H9 (cell line): ENCODE results near the gene SRP54. TPM values are rescaled to one million over a fixed set of nuclear protein-coding genes. Genes with fewer than 3 reads are reported as not detected.
"Not testable (repeated sequence)": the region's sequence is repeated elsewhere in the genome, so short reads cannot be mapped to it uniquely, and the experiment has no call there.

Experiments used
- DNase-seq: peaks from one replicate; pipeline ENCODE4 v3.0.0-alpha.2; 2017
- H2AFZ ChIP-seq: one replicate; pipeline ENCODE4 v1.6.1; 2013; ENCODE audit warnings: mild to moderate bottlenecking, low read length, control low read depth, moderate library complexity
- H2AK5ac ChIP-seq: 2 replicates; pipeline ENCODE4 v1.6.1; 2013; ENCODE audit warnings: low read length, control low read depth, mixed read lengths; ENCODE audit not compliant: insufficient read length
- H2BK120ac ChIP-seq: one replicate; pipeline ENCODE4 v1.6.1; 2013; ENCODE audit warnings: low read depth, mild to moderate bottlenecking, low read length, control low read depth, inconsistent platforms; ENCODE audit not compliant: poor library complexity, severe bottlenecking
- H2BK12ac ChIP-seq: 2 replicates; pipeline ENCODE4 v1.6.1; 2013; ENCODE audit warnings: low read length, control low read depth, mixed read lengths, low read depth; ENCODE audit not compliant: insufficient read length
- H2BK15ac ChIP-seq: 2 replicates; pipeline ENCODE4 v1.6.1; 2013; ENCODE audit warnings: low read depth, low read length, control low read depth
- H2BK20ac ChIP-seq: one replicate; pipeline ENCODE4 v1.6.1; 2013; ENCODE audit warnings: low read depth, mild to moderate bottlenecking, low read length, control low read depth, inconsistent platforms; ENCODE audit not compliant: poor library complexity, severe bottlenecking
- H2BK5ac ChIP-seq: 2 replicates; pipeline ENCODE4 v1.6.1; 2013; ENCODE audit warnings: low read length, control low read depth, mixed read lengths; ENCODE audit not compliant: insufficient read length
- H3K14ac ChIP-seq: 2 replicates; pipeline ENCODE4 v1.6.1; 2013; ENCODE audit warnings: low read length, control low read depth; ENCODE audit not compliant: insufficient read depth
- H3K18ac ChIP-seq: 2 replicates; pipeline ENCODE4 v1.6.1; 2013; ENCODE audit warnings: low read depth, mild to moderate bottlenecking, mixed read lengths, low read length, control low read depth; ENCODE audit not compliant: insufficient read length
- H3K23ac ChIP-seq: 2 replicates; pipeline ENCODE4 v1.6.1; 2013; ENCODE audit warnings: low read length, control low read depth, mixed read lengths, low read depth; ENCODE audit not compliant: insufficient read length
- H3K23me2 ChIP-seq: 2 replicates; pipeline ENCODE4 v1.6.1; 2013; ENCODE audit warnings: low read depth, mild to moderate bottlenecking, mixed read lengths, low read length, control low read depth; ENCODE audit not compliant: insufficient read length, poor library complexity, severe bottlenecking
- H3K27ac ChIP-seq: 2 replicates; pipeline ENCODE4 v1.5.1; 2013; ENCODE audit warnings: low read length, control low read depth, mixed read lengths, low read depth; ENCODE audit not compliant: insufficient read length
- H3K27me3 ChIP-seq: 2 replicates; pipeline ENCODE4 v1.6.1; 2013; ENCODE audit warnings: low read length, control low read depth, inconsistent platforms; ENCODE audit not compliant: insufficient read depth
- H3K4ac ChIP-seq: 2 replicates; pipeline ENCODE4 v1.6.1; 2013; ENCODE audit warnings: low read depth, mild to moderate bottlenecking, control low read depth, inconsistent platforms, low read length, moderate library complexity
- H3K4me1 ChIP-seq: 2 replicates; pipeline ENCODE4 v1.6.1; 2013; ENCODE audit warnings: low read length, control low read depth, inconsistent platforms; ENCODE audit not compliant: insufficient read depth
- H3K4me2 ChIP-seq: 2 replicates; pipeline ENCODE4 v1.6.1; 2013; ENCODE audit warnings: low read length, control low read depth, mixed read lengths; ENCODE audit not compliant: insufficient read length, insufficient read depth
- H3K56ac ChIP-seq: 2 replicates; pipeline ENCODE4 v1.6.1; 2013; ENCODE audit warnings: low read depth, mild to moderate bottlenecking, mixed read lengths, low read length, control low read depth; ENCODE audit not compliant: insufficient read length
- H3K79me1 ChIP-seq: 2 replicates; pipeline ENCODE4 v1.6.1; 2013; ENCODE audit warnings: low read depth, mild to moderate bottlenecking, moderate library complexity, low read length, control low read depth, inconsistent platforms; ENCODE audit not compliant: insufficient read depth, poor library complexity, severe bottlenecking
- H3K79me2 ChIP-seq: 2 replicates; pipeline ENCODE4 v1.6.1; 2013; ENCODE audit warnings: low read length, control low read depth, inconsistent platforms; ENCODE audit not compliant: insufficient read depth
- H3K9ac ChIP-seq: 2 replicates; pipeline ENCODE4 v1.6.1; 2013; ENCODE audit warnings: low read length, control low read depth, mixed read lengths; ENCODE audit not compliant: insufficient read length; ENCODE audit errors: extremely low read depth
- H3K9me3 ChIP-seq: one replicate; pipeline ENCODE4 v1.6.1; 2013; ENCODE audit warnings: low read depth, low read length, inconsistent platforms; ENCODE audit not compliant: control insufficient read depth
- H3T11ph ChIP-seq: one replicate; pipeline ENCODE4 v1.6.1; 2013; ENCODE audit warnings: mild to moderate bottlenecking, low read length, control low read depth, inconsistent platforms
- H4K20me1 ChIP-seq: one replicate; pipeline ENCODE4 v1.6.1; 2013; ENCODE audit not compliant: control insufficient read depth, insufficient read length, insufficient read depth
- H4K5ac ChIP-seq: 2 replicates; pipeline ENCODE4 v1.6.1; 2013; ENCODE audit warnings: low read depth, mild to moderate bottlenecking, mixed read lengths, low read length, control low read depth; ENCODE audit not compliant: insufficient read length
- H4K8ac ChIP-seq: replicated peaks from 2 replicates; pipeline ENCODE4 v1.6.1; 2013; ENCODE audit warnings: low read length, control low read depth, mixed read lengths, low read depth; ENCODE audit not compliant: insufficient read length
- H4K91ac ChIP-seq: 2 replicates; pipeline ENCODE4 v1.6.1; 2013; ENCODE audit warnings: low read depth, mild to moderate bottlenecking, moderate library complexity, mixed read lengths, low read length, control low read depth; ENCODE audit not compliant: insufficient read length
- H3K27ac Mint-ChIP-seq, 3 experiments: 2 replicates in 2 of 3; 3 replicates in 1 of 3; pipeline ENCODE4 v1.8.0; 2020 to 2021; ENCODE audit warnings: mixed read lengths in 3 of 3, mild to moderate bottlenecking in 1 of 3, moderate library complexity in 1 of 3
- H3K27me3 Mint-ChIP-seq: 2 replicates; pipeline ENCODE4 v1.8.0; 2021; ENCODE audit warnings: low read depth, mild to moderate bottlenecking, moderate library complexity, mixed read lengths
- H3K36me3 Mint-ChIP-seq, 3 experiments: 2 replicates in 2 of 3; 3 replicates in 1 of 3; pipeline ENCODE4 v1.8.0; 2020 to 2021; ENCODE audit warnings: low read depth in 3 of 3, mixed read lengths in 3 of 3; ENCODE audit not compliant: insufficient read depth in 1 of 3
- H3K4me1 Mint-ChIP-seq, 2 experiments: 2 replicates each; pipeline ENCODE4 v1.8.0; 2020; ENCODE audit warnings: mixed read lengths in 2 of 2
- H3K4me3 Mint-ChIP-seq, 2 experiments: 2 replicates in 1 of 2; 3 replicates in 1 of 2; pipeline ENCODE4 v1.8.0; 2020 to 2021; ENCODE audit warnings: mild to moderate bottlenecking in 2 of 2, mixed read lengths in 2 of 2, moderate library complexity in 1 of 2
- H3K9me3 Mint-ChIP-seq, 2 experiments: 2 replicates in 1 of 2; 3 replicates in 1 of 2; pipeline ENCODE4 v1.8.0; 2020; ENCODE audit warnings: mild to moderate bottlenecking in 2 of 2, mixed read lengths in 2 of 2, moderate library complexity in 1 of 2
- WGBS: extraction: QIAGEN DNeasy Blood & Tissue Kit; methylation state at CpG from one replicate; pipeline ENCODE4 v1.1.7; 2013; ENCODE audit warnings: missing lambda C conversion rate, low lambda C conversion rate, mixed read lengths; ENCODE audit not compliant: insufficient read length; ENCODE audit errors: extremely low coverage; 5-methylcytosine and 5-hydroxymethylcytosine counted together
- total RNA-seq: library from RNA; stranded (reverse); gene quantifications from 2 replicates; pipeline ENCODE4 v1.2.1, GENCODE V29; 2021

Gene SRP54
- total RNA-seq, 1 experiment from 2014 or later = 57.7 TPM

DNA sequence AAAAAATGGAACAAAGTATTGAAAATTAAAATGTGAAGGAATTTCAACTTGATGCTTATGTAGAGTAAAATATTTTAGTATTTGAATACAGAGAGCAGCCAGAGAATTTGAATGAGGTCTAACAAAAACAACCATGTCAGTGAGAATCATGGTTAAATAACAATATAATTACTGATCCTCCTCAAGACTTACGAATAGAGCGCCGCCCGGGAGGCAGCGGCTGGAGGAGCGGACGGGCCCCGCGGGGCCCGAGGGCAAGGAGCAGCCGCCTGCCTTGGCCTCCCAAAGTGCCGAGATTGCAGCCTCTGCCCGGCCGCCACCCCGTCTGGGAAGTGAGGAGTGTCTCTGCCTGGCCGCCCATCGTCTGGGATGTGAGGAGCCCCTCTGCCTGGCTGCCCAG is 55.5 kb downstream of the SRP54 start:
- H3K79me1 ChIP-seq, H3K4me3 Mint-ChIP-seq, DNase-seq, H3K4me1 ChIP-seq, H3K23ac ChIP-seq, H2BK5ac ChIP-seq, H3K4me2 ChIP-seq, H2BK20ac ChIP-seq, H3K27me3 ChIP-seq, H3K18ac ChIP-seq, H3K9me3 ChIP-seq, H2BK15ac ChIP-seq, H4K20me1 ChIP-seq, H3K23me2 ChIP-seq, H3K27ac ChIP-seq, H3K56ac ChIP-seq, H3K79me2 ChIP-seq, H3K27ac Mint-ChIP-seq, H4K91ac ChIP-seq, H3K27me3 Mint-ChIP-seq, H4K8ac ChIP-seq, H3K4ac ChIP-seq, H2AFZ ChIP-seq, H3K14ac ChIP-seq, H3K9ac ChIP-seq, H2AK5ac ChIP-seq, H4K5ac ChIP-seq, H2BK12ac ChIP-seq, H2BK120ac ChIP-seq, H3T11ph ChIP-seq, H3K4me1 Mint-ChIP-seq: not testable (repeated sequence)
- peaks cover 20 to 24% (median 23%) of the 10 kb centered on the region in 3 experiments for H3K36me3 Mint-ChIP-seq
- peaks cover 25 to 27% of the 10 kb centered on the region in 2 experiments for H3K9me3 Mint-ChIP-seq
- no CpG with 5 or more reads among the region's 17 CpGs for WGBS
